Rectal smooth muscle tissue (tissue), 1 donor: ENCODE data around the gene COL6A2.
"Not testable (repeated sequence)": the region's sequence is repeated elsewhere in the genome, so short reads cannot be mapped to it uniquely, and the experiment has no call there.

Experiments
- H3K27ac ChIP-seq: one replicate; pipeline ENCODE4 v1.7.0; 2013; ENCODE audit warnings: low read depth, low read length, inconsistent platforms
- H3K27me3 ChIP-seq: one replicate; pipeline ENCODE4 v1.7.0; 2013; ENCODE audit warnings: low read length; ENCODE audit not compliant: control insufficient read depth, insufficient read depth
- H3K36me3 ChIP-seq: one replicate; pipeline ENCODE4 v1.7.0; 2013; ENCODE audit warnings: low read length; ENCODE audit not compliant: control insufficient read depth, insufficient read depth
- H3K4me1 ChIP-seq: one replicate; pipeline ENCODE4 v1.7.0; 2013; ENCODE audit warnings: low read length; ENCODE audit not compliant: control insufficient read depth, insufficient read depth
- H3K4me3 ChIP-seq: one replicate; pipeline ENCODE4 v1.7.0; 2013; ENCODE audit warnings: low read length
- H3K9ac ChIP-seq: one replicate; pipeline ENCODE4 v1.7.0; 2013; ENCODE audit warnings: low read length

COL6A2 gene

DNA sequence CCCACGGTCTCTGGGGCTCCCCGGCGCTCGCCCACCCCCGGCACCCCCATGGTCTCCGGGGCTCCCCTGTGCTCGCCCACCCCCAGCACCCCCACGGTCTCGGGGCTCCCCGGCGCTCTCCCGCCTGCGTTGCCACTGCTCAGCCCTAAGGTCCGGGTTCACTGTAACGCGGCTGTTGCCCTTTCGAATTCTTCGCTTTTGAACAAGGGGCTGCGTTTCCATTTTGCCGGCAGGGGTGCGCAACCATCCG, 62.7 kb downstream of the COL6A2 start:
- Histone ChIP-seq H3K27ac (no peak overlapping the region), H3K4me3 (no peak overlapping the region), H3K9ac (no peak overlapping the region), H3K4me1 (no peaks in the 10 kb centered on the region), H3K27me3 (no peaks in the 10 kb centered on the region), H3K36me3 (no peaks in the 10 kb centered on the region)

DNA sequence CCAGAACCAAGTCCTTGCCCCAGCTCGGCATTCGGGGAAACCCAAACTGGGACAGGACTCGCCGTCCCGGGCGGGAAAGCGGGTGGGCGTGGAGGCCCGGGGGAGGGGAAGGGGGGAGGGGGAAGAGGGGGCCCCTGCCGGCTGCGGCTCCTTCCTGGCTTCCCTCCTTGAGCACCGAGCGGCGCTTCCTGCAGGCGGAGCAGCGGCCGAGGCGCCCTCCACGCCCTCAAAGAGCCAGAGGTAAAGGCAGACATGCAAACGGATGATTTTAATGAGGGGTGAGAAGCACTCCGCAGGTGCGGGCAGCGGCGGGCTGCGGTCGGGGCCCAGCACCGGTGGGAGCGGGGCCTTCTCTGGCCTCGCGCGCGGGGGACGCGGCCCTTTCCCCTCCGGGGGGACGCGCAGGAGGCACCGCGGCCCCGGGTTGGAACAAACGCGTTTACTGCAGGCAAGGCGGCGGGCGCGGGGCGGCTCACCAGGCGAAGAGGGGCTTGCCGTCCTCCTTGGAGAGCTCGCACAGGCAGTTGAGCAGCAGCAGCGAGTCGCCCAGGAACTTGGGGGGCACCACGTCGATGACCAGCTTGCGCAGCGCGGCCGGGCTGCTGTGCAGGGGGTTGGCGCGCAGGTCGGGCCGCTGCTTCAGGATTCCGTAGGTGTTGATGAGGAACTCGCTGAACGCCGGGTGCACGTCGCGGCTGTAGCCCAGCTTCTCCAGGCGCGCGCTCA, 63.2 kb downstream of the COL6A2 start:
- H3K4me3 ChIP-seq: no peak overlapping the region
- no peaks in the 10 kb centered on the region for H3K27me3 ChIP-seq
- no peaks in the 10 kb centered on the region for H3K36me3 ChIP-seq
- no peak overlapping the region for H3K9ac ChIP-seq
- H3K27ac ChIP-seq: no peak overlapping the region
- H3K4me1 ChIP-seq: no peaks in the 10 kb centered on the region

DNA sequence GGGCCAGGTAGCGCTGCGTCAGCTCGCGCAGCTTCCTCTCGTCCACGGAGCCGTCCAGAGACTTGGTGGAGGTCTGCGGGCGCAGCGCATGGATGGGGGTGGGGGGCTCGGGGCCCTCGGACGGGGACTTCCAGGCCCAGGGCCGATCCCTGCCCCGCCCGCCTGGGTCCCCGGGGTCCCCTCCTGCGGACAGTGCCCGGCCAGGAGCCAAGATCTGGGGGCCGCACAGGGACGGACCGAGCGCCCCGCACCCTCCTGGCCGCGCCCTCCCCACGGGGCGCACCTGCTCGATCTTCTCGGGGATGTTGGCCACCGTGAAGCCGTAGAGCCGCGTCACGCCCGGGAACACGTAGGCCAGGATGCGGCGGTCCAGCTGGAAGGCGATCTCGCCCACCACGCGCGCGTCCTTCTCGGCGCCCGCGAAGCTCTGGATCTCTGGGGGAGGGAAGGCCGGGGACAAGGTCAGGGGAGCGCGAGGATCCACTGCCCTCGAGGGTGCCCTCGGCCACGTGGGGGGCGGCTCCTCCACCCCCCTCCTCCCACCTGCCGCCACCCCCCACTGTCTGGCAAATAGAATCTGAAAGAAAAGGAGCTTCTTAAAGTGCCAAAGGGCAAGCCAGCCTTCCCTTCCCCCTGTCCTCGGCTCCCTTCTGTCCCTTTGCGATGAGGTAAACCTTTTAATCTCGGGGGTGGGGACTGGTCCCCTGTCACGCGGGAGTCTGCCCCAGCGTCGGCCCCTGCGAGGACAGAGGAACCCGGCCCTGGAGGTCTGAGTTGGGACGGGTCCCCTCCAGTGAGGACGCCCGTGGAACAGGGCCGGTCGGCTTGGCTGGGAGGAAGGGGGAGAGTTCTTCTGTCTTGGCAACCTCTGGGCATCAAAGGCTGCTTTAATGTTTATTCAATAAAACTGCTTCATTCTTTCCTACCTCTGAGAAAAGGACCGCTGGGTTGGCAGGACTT, 64.0 kb downstream of the COL6A2 start:
- H3K27ac ChIP-seq: no peak overlapping the region
- H3K27me3 ChIP-seq: no peaks in the 10 kb centered on the region
- no peak overlapping the region for H3K4me3 ChIP-seq
- no peak overlapping the region for H3K9ac ChIP-seq
- H3K4me1 ChIP-seq: no peaks in the 10 kb centered on the region
- H3K36me3 ChIP-seq: no peaks in the 10 kb centered on the region

DNA sequence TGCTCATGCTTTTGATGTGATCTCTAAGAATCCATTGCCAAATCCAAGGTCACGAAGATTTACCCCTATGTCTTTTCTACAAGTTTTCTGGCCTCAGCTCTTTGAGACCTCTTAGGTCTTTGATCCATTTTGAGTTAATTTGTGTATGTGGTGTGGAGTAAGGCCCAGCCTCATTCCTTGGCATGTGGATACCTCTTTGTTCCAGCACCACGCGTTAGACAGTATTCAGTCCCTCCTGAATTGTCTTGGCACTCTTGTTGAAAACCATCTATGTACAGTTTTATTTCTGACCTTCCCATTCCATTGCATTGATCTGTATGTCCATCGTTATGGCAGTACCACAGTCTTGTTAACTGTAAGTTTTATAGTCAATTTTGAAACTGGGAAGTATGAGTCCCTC, 65.5 kb downstream of the COL6A2 start:
- Histone ChIP-seq H3K9ac (no peak overlapping the region), H3K4me1 (no peaks in the 10 kb centered on the region), H3K4me3 (no peak overlapping the region), H3K36me3 (no peaks in the 10 kb centered on the region), H3K27me3 (no peaks in the 10 kb centered on the region), H3K27ac (no peak overlapping the region)

DNA sequence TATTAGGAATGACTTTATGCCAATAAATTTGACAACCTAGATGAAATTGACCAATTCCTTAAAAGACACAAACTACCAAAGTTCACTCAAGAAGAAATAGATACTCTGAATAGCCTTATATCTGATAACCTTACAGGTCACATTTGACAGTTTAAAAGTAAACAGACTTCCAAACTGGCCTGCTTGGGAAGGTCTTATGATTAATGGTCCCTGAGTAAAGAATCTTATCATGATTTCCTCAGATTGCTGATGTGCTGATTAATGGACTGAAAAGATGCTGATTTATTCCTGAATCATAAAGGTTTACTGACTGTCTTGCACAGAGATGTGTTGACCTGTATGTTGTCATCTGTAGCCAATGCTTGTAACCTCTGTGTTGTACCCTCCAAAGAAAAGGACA, 67.2 kb downstream of the COL6A2 start:
- no peaks in the 10 kb centered on the region for H3K27me3 ChIP-seq
- no peaks in the 10 kb centered on the region for H3K36me3 ChIP-seq
- no peak overlapping the region for H3K27ac ChIP-seq
- H3K4me1 ChIP-seq: no peaks in the 10 kb centered on the region
- no peak overlapping the region for H3K4me3 ChIP-seq
- no peak overlapping the region for H3K9ac ChIP-seq

DNA sequence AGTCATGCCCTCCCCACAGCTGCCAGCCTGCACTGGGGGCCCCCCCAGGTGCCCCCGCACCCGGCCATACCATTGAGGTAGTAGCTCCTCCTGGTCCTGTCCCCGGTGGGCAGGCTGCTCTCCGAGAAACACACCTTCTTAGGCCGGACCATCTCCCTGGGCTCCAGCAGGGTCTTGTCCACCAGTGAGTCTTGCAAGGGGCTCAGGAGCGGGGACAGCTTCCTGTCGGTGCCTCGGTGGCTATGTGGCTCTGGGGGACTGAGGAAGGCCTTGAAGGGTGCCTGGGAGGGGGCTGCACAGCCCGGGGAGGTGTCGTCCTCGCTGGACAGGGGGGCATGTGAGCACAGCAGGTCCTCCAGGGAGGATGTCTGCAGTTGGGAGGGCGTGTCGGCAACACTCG, 70.3 kb downstream of the COL6A2 start:
- Histone ChIP-seq H3K36me3 (no peaks in the 10 kb centered on the region), H3K9ac (no peak overlapping the region), H3K27me3 (no peaks in the 10 kb centered on the region), H3K27ac (no peak overlapping the region), H3K4me1 (no peaks in the 10 kb centered on the region), H3K4me3 (no peak overlapping the region)

DNA sequence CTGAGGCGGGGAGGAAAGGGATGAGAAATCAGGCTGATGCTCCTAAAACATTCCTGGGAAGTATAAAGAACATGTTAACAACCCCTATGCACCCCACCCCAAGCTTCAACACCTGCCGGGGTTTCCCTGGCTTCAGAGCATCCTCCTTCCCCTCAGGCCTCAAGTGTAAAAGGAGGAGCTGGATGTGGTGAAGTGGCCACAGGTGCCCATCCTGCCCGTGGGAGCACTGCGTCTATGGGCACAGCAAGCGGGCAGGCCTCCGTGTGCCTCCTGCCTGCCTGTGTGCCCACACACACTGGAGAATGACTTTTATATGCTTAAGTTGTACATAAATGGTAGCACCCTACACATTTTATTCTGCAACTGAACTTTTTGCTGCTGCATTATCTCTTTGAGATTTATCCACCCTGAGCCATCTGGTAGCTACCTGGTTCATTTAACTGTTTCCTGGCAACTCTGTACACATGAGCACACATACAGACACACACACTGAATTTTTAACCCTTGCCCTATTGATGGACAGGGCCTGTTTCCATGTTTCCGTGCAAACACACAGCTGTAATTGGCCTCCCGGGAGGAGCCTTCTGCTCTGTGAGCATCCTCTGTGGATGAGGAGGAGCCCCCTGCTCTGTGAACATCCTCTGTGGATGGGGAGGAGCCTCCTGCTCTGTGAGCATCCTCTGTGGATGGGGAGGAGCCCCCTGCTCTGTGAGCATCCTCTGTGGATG, 70.9 kb downstream of the COL6A2 start:
- H3K36me3 ChIP-seq: no peaks in the 10 kb centered on the region
- H3K9ac ChIP-seq: no peak overlapping the region
- H3K27ac ChIP-seq: no peak overlapping the region
- no peaks in the 10 kb centered on the region for H3K27me3 ChIP-seq
- H3K4me1 ChIP-seq: no peaks in the 10 kb centered on the region
- H3K4me3 ChIP-seq: no peak overlapping the region

DNA sequence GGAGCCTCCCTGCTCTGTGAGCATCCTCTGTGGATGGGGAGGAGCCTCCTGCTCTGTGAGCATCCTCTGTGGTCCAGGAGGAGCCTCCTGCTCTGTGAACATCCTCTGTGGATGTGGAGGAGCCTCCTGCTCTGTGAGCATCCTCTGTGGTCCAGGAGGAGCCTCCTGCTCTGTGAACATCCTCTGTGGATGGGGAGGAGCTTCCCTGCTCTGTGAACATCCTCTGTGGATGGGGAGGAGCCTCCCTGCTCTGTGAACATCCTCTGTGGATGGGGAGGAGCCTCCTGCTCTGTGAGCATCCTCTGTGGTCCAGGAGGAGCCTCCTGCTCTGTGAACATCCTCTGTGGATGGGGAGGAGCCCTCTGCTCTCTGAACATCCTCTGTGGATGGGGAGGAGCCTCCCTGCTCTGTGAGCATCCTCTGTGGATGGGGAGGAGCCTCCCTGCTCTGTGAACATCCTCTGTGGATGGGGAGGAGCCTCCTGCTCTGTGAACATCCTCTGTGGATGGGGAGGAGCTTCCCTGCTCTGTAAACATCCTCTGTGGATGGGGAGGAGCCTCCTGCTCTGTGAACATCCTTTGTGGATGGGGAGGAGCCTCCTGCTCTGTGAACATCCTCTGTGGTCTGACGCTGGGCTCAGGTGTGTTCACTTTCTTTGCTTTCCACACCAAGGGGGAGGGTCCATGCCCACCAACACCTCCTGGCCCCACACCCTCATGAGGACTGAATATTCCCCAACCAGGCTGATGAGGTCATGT, 72.7 kb downstream of the COL6A2 start:
- H3K27ac ChIP-seq, H3K27me3 ChIP-seq, H3K9ac ChIP-seq, H3K36me3 ChIP-seq, H3K4me3 ChIP-seq, H3K4me1 ChIP-seq: not testable (repeated sequence)

DNA sequence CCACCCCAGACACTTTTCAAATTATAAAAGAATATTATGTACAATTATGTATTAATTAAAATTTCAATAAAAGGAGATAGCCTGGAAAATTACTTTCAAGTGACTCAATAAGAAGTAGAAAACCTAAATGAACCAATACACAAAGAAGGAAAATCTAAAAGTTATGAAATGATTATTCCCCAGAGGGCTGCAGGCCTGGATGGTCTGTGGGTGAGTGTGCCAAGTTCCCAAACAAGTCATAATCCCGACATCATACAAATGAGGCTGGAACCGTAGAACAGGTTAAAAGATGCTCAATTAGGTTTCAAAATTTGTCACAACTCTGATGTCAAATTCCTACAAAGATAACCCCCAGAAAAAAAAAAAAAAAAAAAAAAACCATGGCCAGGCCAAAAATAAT, 73.7 kb downstream of the COL6A2 start:
- H3K9ac ChIP-seq: no peak overlapping the region
- no peaks in the 10 kb centered on the region for H3K36me3 ChIP-seq
- no peak overlapping the region for H3K4me3 ChIP-seq
- no peaks in the 10 kb centered on the region for H3K27me3 ChIP-seq
- no peaks in the 10 kb centered on the region for H3K4me1 ChIP-seq
- H3K27ac ChIP-seq: no peak overlapping the region

DNA sequence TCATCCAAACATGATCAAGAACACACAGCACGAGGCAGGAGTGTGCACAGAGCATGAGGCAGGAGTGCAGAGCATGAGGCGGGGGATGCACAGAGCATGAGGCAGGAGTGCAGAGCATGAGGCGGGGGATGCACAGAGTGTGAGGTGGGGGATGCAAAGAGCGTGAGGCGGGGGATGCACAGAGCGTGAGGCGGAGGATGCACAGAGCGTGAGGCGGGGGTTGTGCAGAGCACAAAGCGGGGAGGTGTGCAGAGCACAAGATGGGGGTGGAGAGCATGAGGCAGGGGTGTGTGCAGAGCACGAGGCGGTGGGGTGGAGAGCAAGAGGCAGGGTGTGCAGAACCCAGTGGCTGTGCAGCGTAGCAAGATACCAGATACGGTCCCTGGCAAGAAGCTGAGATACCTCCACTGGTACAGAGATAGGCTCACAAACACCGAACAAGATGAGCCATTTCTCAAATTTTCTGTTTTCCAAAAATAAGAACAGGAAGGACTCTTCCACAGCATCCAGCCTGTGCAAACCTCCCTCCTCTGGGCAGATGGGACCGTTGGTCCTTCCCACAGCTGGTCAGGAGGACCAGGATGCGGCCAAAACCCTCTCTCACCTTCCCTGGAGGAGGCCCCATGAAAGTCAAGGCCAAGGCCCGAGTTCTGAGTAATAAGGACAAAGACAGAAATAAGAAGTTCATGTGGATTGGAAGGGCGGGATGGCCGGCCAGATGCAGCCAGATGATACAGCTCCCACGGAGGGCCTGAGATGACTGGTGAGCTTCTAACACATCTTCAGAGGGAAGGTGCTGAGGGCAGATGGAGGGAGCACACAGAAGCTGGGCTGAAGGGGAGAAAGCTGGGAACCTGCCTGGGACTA, 74.3 kb downstream of the COL6A2 start:
- H3K4me1 ChIP-seq: no peaks in the 10 kb centered on the region
- no peak overlapping the region for H3K4me3 ChIP-seq
- no peaks in the 10 kb centered on the region for H3K36me3 ChIP-seq
- no peak overlapping the region for H3K27ac ChIP-seq
- H3K27me3 ChIP-seq: no peaks in the 10 kb centered on the region
- no peak overlapping the region for H3K9ac ChIP-seq

DNA sequence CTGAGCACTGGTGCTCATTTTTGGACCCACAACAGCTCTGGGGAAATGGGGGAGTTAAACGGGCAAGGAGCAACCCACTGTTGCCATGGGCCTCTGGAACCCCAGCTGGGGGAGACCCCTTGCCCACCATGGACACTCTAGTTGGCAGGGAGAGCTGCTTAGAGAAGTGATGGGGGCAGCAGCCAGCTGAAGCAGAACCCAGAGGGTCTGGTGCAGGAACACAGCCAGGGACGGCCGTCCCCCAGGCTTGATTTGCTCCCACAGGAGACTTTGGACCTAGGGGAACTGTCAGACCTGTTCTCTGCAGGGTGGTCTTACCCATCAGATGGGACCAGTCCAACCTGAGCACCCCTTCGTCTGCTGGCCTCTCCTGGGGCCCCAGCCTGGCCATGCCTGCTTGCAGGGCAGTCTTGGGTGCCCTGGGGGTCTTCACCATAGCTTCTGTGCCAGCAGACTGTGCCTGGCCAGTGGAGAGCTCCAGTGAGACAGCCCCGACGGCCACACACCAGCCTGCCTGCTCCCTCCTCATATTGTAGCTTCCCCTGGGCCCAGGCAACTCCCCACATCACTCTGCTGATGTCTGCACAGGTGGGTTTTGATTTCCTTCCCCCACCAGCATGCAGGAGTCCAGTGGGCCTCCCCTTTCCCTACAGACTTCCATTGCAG, 75.1 kb downstream of the COL6A2 start:
- H3K9ac ChIP-seq: no peak overlapping the region
- H3K4me1 ChIP-seq: no peaks in the 10 kb centered on the region
- H3K27ac ChIP-seq: no peak overlapping the region
- no peaks in the 10 kb centered on the region for H3K27me3 ChIP-seq
- no peaks in the 10 kb centered on the region for H3K36me3 ChIP-seq
- H3K4me3 ChIP-seq: no peak overlapping the region
